Measurements from ENCODE around the gene SUCLG1.
A peak's percentile ranks its signal among the peaks of the same experiment; 100 is the strongest.

SUCLG1 gene

GRCh38 chr2:84441036-84441435 lies 18.0 kb downstream of the SUCLG1 start:
- H3K27ac ChIP-seq = no peak overlapping the region
- no peak for TF ChIP-seq CTCF (conservative IDR thresholded peaks at IDR 0.05)

- no peak overlapping the region for H3K27ac ChIP-seq
- TF ChIP-seq CTCF (conservative IDR thresholded peaks at IDR 0.05) = no peak
These were observed 23.6 kb downstream of the SUCLG1 start for GRCh38 chr2:84435345-84436025.

- no peak overlapping the region for H3K27ac ChIP-seq
- TF ChIP-seq CTCF (conservative IDR thresholded peaks at IDR 0.05) = no peak
These were observed 29.8 kb downstream of the SUCLG1 start for GRCh38 chr2:84429328-84429727.

DNA sequence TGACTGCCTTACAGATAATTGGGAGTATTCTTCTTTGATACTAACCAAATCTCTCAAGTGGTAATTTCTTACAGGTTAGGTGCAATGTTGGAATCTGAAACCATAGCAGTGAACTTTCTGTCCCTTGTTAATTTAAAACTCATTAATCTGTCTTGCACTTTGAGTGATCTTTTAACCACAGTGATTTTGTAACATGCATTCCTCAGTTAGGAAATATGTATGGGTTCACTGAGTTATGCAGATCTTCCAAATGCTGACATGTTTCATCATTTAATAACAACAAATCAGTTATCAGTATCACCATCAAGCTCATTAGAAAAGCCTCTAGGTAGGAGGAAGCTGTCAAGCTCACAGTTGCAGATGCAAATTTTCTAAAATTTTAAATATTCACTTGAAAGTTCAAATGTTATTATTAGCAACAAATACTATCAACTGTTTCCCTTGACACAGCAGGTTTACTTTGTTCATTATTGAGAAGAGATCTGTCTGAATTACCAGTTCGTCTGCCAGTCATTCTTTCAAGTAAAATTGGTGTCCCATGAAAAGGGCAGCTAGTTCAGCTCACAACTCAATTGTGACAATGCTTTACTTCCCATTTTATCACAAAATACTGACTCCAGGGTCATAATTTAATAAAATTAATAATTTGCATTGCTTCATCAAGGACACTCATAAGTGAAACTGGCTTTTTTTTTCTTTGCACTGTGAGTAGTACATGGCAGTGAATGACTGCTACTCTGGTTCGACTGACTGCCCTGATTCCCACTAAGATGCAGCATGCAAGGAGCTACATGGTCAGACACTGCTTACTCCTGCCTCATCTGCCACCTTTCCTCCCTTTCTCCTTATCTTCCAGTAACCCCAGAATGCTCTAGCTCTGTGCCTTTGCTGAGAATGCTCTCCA lies 31.6 kb downstream of the SUCLG1 start:
- H3K27ac ChIP-seq = no peak overlapping the region
- TF ChIP-seq CTCF (conservative IDR thresholded peaks at IDR 0.05) = no peak

- no peak overlapping the region for H3K27ac ChIP-seq
- TF ChIP-seq CTCF (conservative IDR thresholded peaks at IDR 0.05) = no peak
These were observed 33.8 kb downstream of the SUCLG1 start for GRCh38 chr2:84425310-84425709.

DNA sequence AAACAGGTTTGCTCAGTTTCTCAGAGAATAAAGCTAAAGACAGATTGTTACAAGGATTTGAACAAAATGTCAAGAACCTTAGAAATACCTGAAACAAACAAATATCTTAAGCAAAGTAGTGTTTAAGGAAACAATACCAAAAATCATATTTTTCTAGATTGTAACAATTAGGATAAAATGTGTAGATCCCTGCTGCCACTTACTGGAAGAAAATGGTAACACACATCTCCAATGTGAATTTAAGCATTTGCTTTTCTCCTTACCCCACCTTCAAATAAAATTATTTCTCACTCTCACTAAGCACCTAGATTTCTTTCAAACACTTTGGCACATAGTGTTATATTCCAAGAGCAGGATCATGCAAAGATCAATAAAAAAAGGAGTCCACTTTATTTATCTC lies 34.9 kb downstream of the SUCLG1 start:
- peak; percentile 82 for TF ChIP-seq CTCF (conservative IDR thresholded peaks at IDR 0.05)

DNA sequence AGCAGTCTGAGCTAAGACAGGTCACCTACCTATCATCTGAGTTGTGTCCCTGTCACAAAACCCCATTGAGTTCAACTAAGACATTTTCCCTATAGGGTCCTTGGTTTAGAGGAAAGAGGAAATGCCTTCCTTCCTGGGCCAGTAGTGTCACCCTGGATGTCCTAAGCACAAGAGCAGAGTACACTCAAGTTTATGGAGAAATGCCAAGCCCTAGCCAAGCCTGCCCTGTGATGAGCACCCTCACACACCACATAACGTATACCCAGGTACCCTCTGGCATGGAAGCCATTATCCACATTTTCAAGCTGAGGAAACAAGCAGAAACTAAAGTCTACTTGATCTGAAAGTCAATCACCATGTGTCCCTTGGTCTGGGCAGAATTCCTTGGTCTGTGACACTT lies 37.3 kb downstream of the SUCLG1 start:
- H3K27ac ChIP-seq = no peak overlapping the region
- no peak for TF ChIP-seq CTCF (conservative IDR thresholded peaks at IDR 0.05)

More for the DNA sequence above, 34.9 kb downstream of the SUCLG1 start:
- no peak overlapping the region for H3K27ac ChIP-seq

Measured in VCaP (cell line).